K562 (cell line): Measurements from ENCODE around the gene EPGN.

Source experiments
- NR3C1 ChIP-seq: sonication (generic); formaldehyde crosslinking; IDR thresholded peaks from 2 replicates; pipeline ENCODE4 v1.8.1; 2022; ENCODE audit warnings: missing genetic modification reagents
- PHF21A ChIP-seq: fragments of 450-650 bp; IDR thresholded peaks from 2 replicates; pipeline ENCODE4 v1.6.1; 2017; ENCODE audit warnings: low read depth, borderline replicate concordance
- POLR2A ChIP-seq: fragments of 450-650 bp; conservative IDR thresholded peaks from 2 replicates; pipeline ENCODE4 v1.6.1; 2016
- ZFP36 ChIP-seq: fragments of 150-350 bp; IDR thresholded peaks from 2 replicates; pipeline ENCODE4 v1.6.1; 2018; ENCODE audit warnings: low read length, low read depth; ENCODE audit not compliant: partially characterized antibody
- ZNF12 ChIP-seq: sonication (generic); formaldehyde crosslinking; IDR thresholded peaks from 2 replicates; pipeline ENCODE4 v1.4.0; 2020; ENCODE audit warnings: mild to moderate bottlenecking, missing genetic modification reagents
- TF ChIP-seq, protein P1 (sequence below), 3 experiments: IDR thresholded peaks in 2 of 3; conservative IDR thresholded peaks in 1 of 3; 2 replicates each; pipeline ENCODE4 v1.5.1; 2011 to 2012; ENCODE audit warnings: low read length in 3 of 3, mild to moderate bottlenecking in 3 of 3, control low read depth in 2 of 3, improper control_type of control experiment in 1 of 3, inconsistent platforms in 1 of 3, low read depth in 1 of 3, mixed read lengths in 1 of 3, moderate library complexity in 1 of 3; ENCODE audit not compliant: insufficient read depth in 2 of 3

GRCh38 chr4:74329307-74329706 lies 21.0 kb downstream of the EPGN start:
- TF ChIP-seq NR3C1: no peak
- TF ChIP-seq, protein P1, sequence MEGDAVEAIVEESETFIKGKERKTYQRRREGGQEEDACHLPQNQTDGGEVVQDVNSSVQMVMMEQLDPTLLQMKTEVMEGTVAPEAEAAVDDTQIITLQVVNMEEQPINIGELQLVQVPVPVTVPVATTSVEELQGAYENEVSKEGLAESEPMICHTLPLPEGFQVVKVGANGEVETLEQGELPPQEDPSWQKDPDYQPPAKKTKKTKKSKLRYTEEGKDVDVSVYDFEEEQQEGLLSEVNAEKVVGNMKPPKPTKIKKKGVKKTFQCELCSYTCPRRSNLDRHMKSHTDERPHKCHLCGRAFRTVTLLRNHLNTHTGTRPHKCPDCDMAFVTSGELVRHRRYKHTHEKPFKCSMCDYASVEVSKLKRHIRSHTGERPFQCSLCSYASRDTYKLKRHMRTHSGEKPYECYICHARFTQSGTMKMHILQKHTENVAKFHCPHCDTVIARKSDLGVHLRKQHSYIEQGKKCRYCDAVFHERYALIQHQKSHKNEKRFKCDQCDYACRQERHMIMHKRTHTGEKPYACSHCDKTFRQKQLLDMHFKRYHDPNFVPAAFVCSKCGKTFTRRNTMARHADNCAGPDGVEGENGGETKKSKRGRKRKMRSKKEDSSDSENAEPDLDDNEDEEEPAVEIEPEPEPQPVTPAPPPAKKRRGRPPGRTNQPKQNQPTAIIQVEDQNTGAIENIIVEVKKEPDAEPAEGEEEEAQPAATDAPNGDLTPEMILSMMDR (IDR thresholded peaks at IDR 0.05 in 2 of 3, conservative IDR thresholded peaks at IDR 0.05 in 1 of 3; ENCODE audit: insufficient read depth in 2 of 3, low read depth in 1 of 3, low read length in 3 of 3): no peak
- TF ChIP-seq ZFP36: no peak
- TF ChIP-seq ZNF12 (CRISPR knock-in tag): no peak
- TF ChIP-seq PHF21A: no peak
- TF ChIP-seq POLR2A: no peak
